Mucosa of stomach (tissue), 1 donor: ENCODE data around the gene KLHL29.

Experiments used
- H3K27me3 ChIP-seq: one replicate; pipeline ENCODE4 v1.7.0; 2013; ENCODE audit warnings: mild to moderate bottlenecking, low read length; ENCODE audit not compliant: control insufficient read depth, insufficient read depth
- H3K36me3 ChIP-seq: one replicate; pipeline ENCODE4 v1.7.0; 2013; ENCODE audit warnings: low read length; ENCODE audit not compliant: control insufficient read depth, insufficient read depth
- H3K4me1 ChIP-seq: one replicate; pipeline ENCODE4 v1.7.0; 2013; ENCODE audit warnings: mild to moderate bottlenecking, low read length; ENCODE audit not compliant: control insufficient read depth, insufficient read depth
- H3K4me3 ChIP-seq: one replicate; pipeline ENCODE4 v1.7.0; 2013; ENCODE audit warnings: low read length
- H3K9ac ChIP-seq: one replicate; pipeline ENCODE4 v1.7.0; 2013; ENCODE audit warnings: mild to moderate bottlenecking, low read length, moderate library complexity
- H3K9me3 ChIP-seq: one replicate; pipeline ENCODE4 v1.7.0; 2013; ENCODE audit warnings: mild to moderate bottlenecking, low read length, moderate library complexity; ENCODE audit not compliant: control insufficient read depth
- donor health status: Pancreatic carcinoma.

KLHL29 gene

DNA sequence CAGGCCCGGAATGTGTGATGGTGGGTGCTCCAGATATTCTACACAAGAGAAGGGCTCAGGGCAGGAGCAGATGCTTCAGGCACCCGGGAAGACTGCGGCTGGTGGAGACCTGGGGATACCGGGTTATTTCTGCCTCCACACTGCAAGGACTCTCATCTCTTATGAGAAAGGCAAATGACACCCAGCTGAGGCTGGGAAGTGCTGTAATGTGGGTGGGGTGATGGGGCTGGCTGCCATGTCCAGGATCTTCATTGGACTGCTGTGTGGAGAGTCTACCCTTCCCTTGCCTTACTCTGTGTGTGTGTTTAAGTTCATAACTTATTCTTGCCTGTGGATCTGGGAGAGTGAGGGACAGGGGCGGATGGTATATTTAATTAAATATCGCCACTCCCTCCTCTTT is 124.1 kb downstream of the KLHL29 start:
- Histone ChIP-seq H3K36me3 (no peaks in the 10 kb centered on the region), H3K9ac (no peak overlapping the region), H3K4me3 (no peak overlapping the region), H3K27me3 (peaks cover 3% of the 10 kb centered on the region), H3K9me3 (no peaks in the 10 kb centered on the region), H3K4me1 (peaks cover 7% of the 10 kb centered on the region)

DNA sequence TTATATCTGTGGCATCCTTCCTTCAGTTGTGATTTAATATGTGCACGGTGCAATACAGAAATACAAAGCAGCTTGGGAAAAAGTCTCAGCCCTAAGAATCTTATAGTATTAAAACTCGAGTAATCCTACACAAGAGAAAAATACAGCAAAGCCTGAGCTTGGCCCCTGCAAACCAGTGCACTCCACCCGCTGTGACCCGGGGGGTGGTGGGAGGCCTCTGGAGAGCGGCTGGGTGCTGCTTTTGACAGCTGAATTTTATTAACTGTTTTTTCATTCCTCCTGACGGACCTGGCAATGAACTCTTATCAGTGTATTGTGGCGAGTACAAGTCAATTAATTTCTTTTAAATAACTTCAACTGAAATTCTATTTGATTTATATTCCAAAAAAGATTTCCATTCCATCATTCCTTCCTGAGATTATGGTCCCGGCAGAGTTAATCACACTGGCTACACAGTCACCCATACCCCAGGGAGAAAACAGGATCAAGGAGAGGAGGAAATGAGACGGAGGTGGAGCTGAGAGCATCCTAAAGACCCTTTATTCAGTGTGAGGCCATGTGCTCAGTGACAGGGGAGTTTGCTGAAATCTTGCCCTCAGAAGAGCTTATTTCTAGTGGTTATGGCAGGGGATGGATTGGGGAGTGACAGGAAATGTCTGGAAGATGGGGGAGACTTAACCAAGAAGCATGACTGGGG is 124.8 kb downstream of the KLHL29 start:
- Histone ChIP-seq H3K27me3 (peaks cover 3% of the 10 kb centered on the region), H3K9me3 (no peaks in the 10 kb centered on the region), H3K4me1 (peaks cover 7% of the 10 kb centered on the region), H3K36me3 (no peaks in the 10 kb centered on the region), H3K4me3 (no peak overlapping the region), H3K9ac (no peak overlapping the region)

DNA sequence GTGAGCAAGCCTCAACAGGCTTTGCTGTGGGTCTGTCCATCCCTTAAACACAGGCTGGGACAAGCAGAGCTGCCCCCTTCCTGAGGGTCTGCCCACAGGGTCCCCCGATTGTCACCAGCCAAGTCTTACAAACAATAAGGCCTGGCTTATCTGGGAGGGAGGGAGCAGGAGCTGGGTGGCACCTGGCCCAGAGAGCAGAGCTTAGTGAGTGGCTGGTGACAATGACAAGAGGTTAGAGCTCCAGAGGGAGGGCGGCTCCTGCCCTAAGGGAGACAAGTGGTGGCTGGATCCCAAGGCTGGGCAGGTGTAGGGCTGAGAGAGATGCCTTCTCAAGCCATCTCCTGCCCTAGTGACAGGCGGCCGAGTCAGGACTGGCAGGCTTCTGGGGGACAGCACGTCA is 125.5 kb downstream of the KLHL29 start:
- Histone ChIP-seq H3K4me1 (peaks cover 7% of the 10 kb centered on the region), H3K9ac (no peak overlapping the region), H3K27me3 (peaks cover 3% of the 10 kb centered on the region), H3K9me3 (no peaks in the 10 kb centered on the region), H3K4me3 (no peak overlapping the region), H3K36me3 (no peaks in the 10 kb centered on the region)

DNA sequence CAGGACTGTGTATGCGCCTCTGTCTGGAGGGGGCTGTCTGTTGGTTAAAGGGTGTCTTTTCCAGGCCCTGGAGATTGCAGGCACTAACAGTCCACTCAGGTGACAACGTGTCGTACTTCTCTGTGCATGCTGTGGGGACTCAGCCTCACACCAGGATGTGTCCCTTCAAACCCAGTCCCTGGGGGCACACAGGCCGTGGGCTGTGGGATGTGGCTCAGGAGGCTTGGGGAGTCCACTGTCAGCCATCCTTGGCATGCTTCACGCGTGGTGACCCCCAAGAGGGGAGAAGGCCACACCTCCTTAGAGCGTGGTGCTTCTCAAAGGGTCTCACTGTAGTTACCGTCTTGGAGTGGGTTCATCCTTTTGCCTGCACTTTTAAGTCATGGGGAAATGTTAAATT is 127.8 kb downstream of the KLHL29 start:
- Histone ChIP-seq H3K4me3 (no peak overlapping the region), H3K4me1 (no peaks in the 10 kb centered on the region), H3K27me3 (peaks cover 3% of the 10 kb centered on the region), H3K9ac (no peak overlapping the region), H3K9me3 (no peaks in the 10 kb centered on the region), H3K36me3 (no peaks in the 10 kb centered on the region)

DNA sequence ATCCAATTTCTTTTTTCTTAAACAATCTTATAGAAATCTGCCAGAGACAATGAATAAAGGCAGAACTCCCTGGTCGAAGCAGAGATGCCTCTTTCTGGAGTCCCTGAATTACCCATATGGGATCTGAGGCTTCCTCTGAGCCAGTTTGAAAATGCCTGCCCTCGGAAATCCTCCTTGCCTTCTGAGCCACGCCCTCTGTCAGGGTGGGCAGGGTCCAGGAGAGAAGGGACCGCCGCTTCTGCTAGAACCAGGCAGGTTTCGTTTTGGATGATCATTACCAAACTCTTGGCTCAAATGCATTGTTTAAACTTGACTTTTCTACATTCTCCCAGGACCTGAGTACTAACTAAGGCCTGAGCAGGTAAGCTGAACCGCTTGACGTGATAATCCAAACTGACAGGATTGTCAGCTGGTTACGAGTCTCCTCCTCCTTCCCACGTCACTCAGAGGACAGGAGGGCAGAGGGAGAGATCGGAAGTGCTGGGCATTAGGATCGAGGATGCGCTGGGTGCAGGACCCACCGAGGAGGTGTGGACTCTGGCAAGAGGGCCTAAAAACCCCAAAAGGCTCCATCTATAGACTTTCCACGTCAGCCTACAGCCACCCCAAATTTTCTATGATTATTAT is 128.4 kb downstream of the KLHL29 start:
- H3K4me1 ChIP-seq: no peaks in the 10 kb centered on the region
- no peak overlapping the region for H3K4me3 ChIP-seq
- no peaks in the 10 kb centered on the region for H3K36me3 ChIP-seq
- no peak overlapping the region for H3K9ac ChIP-seq
- H3K9me3 ChIP-seq: no peaks in the 10 kb centered on the region
- H3K27me3 ChIP-seq: peaks cover 3% of the 10 kb centered on the region

DNA sequence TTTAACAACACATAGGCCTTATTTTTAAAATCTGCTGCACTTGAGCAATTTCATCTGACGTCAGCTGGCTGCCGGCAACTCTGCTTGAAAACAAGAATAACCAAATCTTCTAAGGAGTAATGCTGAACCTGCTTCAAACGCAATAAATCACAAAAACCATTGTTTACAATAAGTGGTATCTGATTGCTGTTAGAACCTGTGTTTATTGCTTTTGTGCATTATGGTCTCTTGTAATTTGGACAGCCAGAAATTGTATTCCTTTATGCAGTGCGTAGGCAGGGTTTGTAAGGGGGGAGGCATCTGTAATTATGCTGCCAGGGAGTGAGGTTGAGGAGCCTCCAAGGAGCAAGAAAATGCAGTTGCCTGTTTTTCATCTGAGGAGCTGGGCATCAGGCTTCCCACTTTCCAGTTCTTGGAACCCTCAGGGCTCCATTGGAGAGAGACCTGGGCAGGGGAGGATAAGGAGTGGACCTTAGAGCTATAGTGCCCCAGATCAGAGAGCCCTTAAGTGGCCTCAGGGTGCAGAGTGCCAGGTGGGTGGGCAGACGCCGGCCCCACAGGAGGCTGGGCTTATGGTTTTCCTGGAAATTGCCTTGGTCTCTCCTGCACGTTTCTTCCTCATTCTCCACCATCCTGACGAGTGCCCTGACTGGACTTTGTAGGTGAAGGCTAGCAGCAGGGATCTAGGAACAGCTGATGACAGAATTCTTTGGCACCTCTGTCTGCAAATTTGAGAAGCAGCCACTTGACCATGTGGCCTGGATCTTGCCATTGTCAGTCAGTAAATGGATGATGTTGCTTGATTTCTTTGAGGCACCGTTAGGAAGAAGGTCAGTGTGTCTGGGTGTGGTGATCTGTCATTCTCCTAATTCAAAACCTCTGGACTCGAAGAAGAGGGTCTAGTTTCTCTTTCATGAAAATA is 129.2 kb downstream of the KLHL29 start:
- H3K9ac ChIP-seq: no peak overlapping the region
- H3K4me3 ChIP-seq: no peak overlapping the region
- no peaks in the 10 kb centered on the region for H3K36me3 ChIP-seq

GRCh38 chr2:23516520-23517256 is 131.7 kb downstream of the KLHL29 start:
- no peaks in the 10 kb centered on the region for H3K4me1 ChIP-seq
- H3K9ac ChIP-seq: no peak overlapping the region

More for the DNA sequence above, 129.2 kb downstream of the KLHL29 start:
- Histone ChIP-seq H3K4me1 (no peaks in the 10 kb centered on the region), H3K27me3 (peaks cover 3% of the 10 kb centered on the region), H3K9me3 (no peaks in the 10 kb centered on the region)

GRCh38 chr2:23518481-23519333 is 133.7 kb downstream of the KLHL29 start:
- Histone ChIP-seq H3K36me3 (no peaks in the 10 kb centered on the region), H3K9me3 (no peaks in the 10 kb centered on the region), H3K27me3 (no peaks in the 10 kb centered on the region), H3K4me3 (no peak overlapping the region), H3K9ac (no peak overlapping the region), H3K4me1 (no peaks in the 10 kb centered on the region)

More at GRCh38 chr2:23516520-23517256, 131.7 kb downstream of the KLHL29 start:
- Histone ChIP-seq H3K4me3 (no peak overlapping the region), H3K36me3 (no peaks in the 10 kb centered on the region), H3K9me3 (no peaks in the 10 kb centered on the region), H3K27me3 (no peaks in the 10 kb centered on the region)

DNA sequence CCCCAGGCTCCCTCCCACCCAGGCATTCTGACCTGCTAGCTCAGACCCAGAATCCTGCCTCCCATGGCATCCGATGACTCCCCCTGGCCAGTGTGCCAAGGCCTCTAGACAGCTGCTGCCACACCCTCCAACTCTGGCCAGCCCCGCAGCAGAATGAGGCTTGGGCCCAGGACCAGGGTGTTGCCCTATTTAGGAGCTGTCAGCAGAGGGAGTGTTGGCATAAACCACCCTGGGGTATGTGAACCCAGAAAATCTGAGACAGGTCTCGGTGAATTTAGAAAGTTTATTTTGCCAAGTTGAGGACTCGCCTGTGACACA is 134.3 kb downstream of the KLHL29 start:
- Histone ChIP-seq H3K9ac (no peak overlapping the region), H3K9me3 (no peaks in the 10 kb centered on the region), H3K27me3 (no peaks in the 10 kb centered on the region), H3K36me3 (no peaks in the 10 kb centered on the region), H3K4me3 (no peak overlapping the region), H3K4me1 (no peaks in the 10 kb centered on the region)

- H3K9me3 ChIP-seq: no peaks in the 10 kb centered on the region
- no peaks in the 10 kb centered on the region for H3K4me1 ChIP-seq
- H3K4me3 ChIP-seq: no peak overlapping the region
- no peak overlapping the region for H3K9ac ChIP-seq
- no peaks in the 10 kb centered on the region for H3K36me3 ChIP-seq
- H3K27me3 ChIP-seq: no peaks in the 10 kb centered on the region
Observed at GRCh38 chr2:23520256-23520655, 135.3 kb downstream of the KLHL29 start.

GRCh38 chr2:23521060-23521459 is 136.1 kb downstream of the KLHL29 start:
- no peak overlapping the region for H3K4me3 ChIP-seq
- H3K9ac ChIP-seq: no peak overlapping the region
- H3K27me3 ChIP-seq: no peaks in the 10 kb centered on the region
- no peaks in the 10 kb centered on the region for H3K4me1 ChIP-seq
- no peaks in the 10 kb centered on the region for H3K36me3 ChIP-seq
- H3K9me3 ChIP-seq: no peaks in the 10 kb centered on the region
